ENCODE data around the gene GRM7.

Gene GRM7

GRCh38 chr3:7271631-7272030 is 410.7 kb downstream of the GRM7 start:
- no peak overlapping the region for H3K4me3 ChIP-seq (ENCODE audit: low read depth, low read length)
- TF ChIP-seq CTCF (IDR thresholded peaks at IDR 0.05; ENCODE audit: low read depth, low read length) = no peak

GRCh38 chr3:7272203-7272602 is 411.3 kb downstream of the GRM7 start:
- no peak overlapping the region for H3K4me3 ChIP-seq (ENCODE audit: low read depth, low read length)
- no peak for TF ChIP-seq CTCF (IDR thresholded peaks at IDR 0.05; ENCODE audit: low read depth, low read length)

DNA sequence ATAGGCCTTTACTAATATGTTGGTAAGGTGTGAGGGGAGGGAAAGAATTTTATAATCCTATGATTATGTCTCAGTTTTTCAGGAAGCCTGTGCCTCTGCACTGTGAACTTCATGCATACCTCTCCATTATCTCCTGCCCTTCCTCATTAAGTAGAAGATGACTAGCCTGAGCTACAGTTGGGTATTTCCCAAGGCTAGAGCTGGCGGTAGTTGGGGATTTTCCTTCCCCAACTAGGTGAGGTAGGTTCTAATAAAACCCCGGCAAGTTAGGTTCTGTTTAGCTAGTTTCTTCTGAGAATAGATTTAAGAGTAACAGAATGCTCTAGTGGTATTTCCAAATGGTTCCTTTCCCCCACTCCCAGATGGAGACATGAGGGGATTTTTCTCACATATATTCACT is 414.5 kb downstream of the GRM7 start:
- no peak overlapping the region for H3K4me3 ChIP-seq (ENCODE audit: low read depth, low read length)
- TF ChIP-seq CTCF (IDR thresholded peaks at IDR 0.05; ENCODE audit: low read depth, low read length) = no peak

DNA sequence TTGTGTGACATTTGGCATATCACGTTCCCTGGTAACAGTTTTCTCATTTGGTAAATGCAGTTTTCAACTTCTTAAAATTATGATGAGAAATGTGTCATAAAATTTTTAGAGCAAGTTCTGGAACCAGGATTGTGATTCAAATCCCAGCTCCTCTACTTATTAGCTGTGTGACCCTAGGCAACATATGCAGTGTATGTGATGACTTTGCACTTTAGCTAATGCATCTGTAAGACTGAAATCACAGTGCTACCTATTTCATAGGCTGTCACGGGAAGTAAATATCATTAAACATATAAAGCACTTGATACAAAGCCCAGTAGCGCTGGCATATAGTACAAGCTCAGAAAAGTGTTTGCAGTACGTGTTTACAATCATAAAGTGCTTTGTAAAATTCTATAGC is 419.4 kb downstream of the GRM7 start:
- TF ChIP-seq CTCF (IDR thresholded peaks at IDR 0.05; ENCODE audit: low read depth, low read length) = no peak
- H3K4me3 ChIP-seq (ENCODE audit: low read depth, low read length) = no peak overlapping the region

DNA sequence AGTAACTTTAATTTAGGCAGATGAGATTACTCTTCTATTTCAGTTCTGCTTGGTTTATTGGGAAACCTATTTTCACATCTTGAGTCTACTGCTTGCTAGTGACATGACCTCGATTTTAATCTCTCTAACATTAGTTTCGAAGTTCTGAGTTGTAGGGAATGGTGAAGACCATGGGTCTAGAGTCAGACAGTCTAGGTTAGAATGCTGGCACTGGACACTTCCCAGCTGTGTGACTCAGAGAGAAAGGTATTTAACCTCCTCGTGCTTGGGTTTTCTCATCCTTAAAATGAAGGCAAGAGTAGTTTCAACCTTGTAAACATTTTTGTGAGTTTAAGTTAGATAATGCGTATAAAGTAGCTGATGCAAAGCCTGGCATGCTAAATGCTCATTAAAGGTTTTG is 422.1 kb downstream of the GRM7 start:
- no peak overlapping the region for H3K4me3 ChIP-seq (ENCODE audit: low read depth, low read length)
- no peak for TF ChIP-seq CTCF (IDR thresholded peaks at IDR 0.05; ENCODE audit: low read depth, low read length)

DNA sequence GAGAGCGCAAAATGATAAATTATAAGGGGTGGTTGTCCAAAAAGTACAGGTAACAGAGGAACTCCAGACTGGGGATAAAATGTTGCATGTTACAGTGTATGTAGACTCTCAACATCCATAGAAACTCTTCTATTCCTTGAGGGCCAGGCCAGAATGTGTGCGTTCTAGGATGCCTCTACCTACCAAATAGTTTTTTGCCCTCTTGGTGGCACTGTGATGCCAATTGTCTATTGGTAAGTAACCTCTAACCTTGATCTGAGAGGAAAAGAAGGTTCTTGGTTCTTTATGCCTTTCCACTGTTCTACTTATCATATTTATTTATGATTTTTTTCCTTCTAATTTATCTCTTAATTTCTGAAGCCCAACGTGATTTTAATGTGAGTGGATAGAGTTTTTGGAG is 424.6 kb downstream of the GRM7 start:
- no peak for TF ChIP-seq CTCF (IDR thresholded peaks at IDR 0.05; ENCODE audit: low read depth, low read length)
- no peak overlapping the region for H3K4me3 ChIP-seq (ENCODE audit: low read depth, low read length)

DNA sequence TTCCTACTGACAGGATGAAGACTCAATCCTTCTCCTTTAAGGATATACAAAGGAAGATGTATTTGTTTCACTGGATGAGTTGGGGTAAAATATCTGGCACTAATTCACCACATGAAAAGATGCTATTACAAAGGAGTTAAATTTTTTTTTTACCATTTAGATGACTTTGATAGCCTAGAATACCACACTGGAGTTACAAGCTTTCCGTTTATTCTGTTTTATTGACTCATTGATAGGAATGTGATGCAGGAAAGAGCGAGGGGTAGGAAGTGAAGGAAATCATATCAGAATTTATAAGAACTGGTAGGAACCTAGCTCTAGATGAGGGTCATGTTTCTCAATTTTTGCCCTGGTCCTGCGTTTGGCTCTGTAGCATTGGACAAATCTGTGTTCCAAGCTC is 427.2 kb downstream of the GRM7 start:
- no peak overlapping the region for H3K4me3 ChIP-seq (ENCODE audit: low read depth, low read length)
- no peak for TF ChIP-seq CTCF (IDR thresholded peaks at IDR 0.05; ENCODE audit: low read depth, low read length)
